ENCODE measurements around the gene QKI. TPM values are rescaled to one million over a fixed set of nuclear protein-coding genes. Genes with fewer than 3 reads are reported as not detected.

The QKI gene
- total and polyA plus RNA-seq, 10 of the 15 experiments (the other 5 are each of a cell fraction or from before 2014, with no cell fraction given), result 4.7 to 72.5 (median 38.9) TPM

GRCh38 chr6:163439997-163440396, 25.5 kb downstream of the QKI start:
- peaks cover 75% of the 10 kb centered on the region for H3K79me2 ChIP-seq (ENCODE audit: control insufficient read depth, insufficient read depth, low read length)
- no peaks in the 10 kb centered on the region for H4K20me1 ChIP-seq (ENCODE audit: control insufficient read depth, insufficient read depth)
- TF ChIP-seq ZNF207 (IDR thresholded peaks at IDR 0.05; ENCODE audit: borderline replicate concordance) (no peak), ZSCAN29 (IDR thresholded peaks at IDR 0.05) (no peak), NR2C2 (IDR thresholded peaks at IDR 0.05; ENCODE audit: borderline replicate concordance, control insufficient read depth, insufficient read length, low read depth) (no peak), ZNF592 (IDR thresholded peaks at IDR 0.05) (no peak), DPF2 (IDR thresholded peaks at IDR 0.05) (no peak)
- H3K27me3 ChIP-seq (replicated peaks in 1 of 2; ENCODE audit: control insufficient read depth in 2 of 2, insufficient read depth in 2 of 2, low read length in 1 of 2), result no peaks in the 10 kb centered on the region
- BruUV-seq (replicated peaks), result no TSS peak
- in situ Hi-C loops (cut with MboI), result no loop called here
- peaks cover 5% of the 10 kb centered on the region; the same call in 1 of the 2 replicates for H3K4me1 ChIP-seq (ENCODE audit: control insufficient read depth, insufficient read depth, low read length)
- ChIA-PET POLR2A (interaction anchor here (0.7 kb wide), 1 partner anchor 85 kb away, joined by 5 read pairs; no protein-coding TSS in a partner anchor), CTCF (interaction anchor here (1.5 to 1.6 kb wide), 2 partner anchors 9 to 114 kb away, joined by 4 to 7 read pairs; no protein-coding TSS in a partner anchor), SMC1A (ENCODE audit: uncharacterized antibody, unreplicated experiment) (interaction anchor here (0.9 to 6.4 kb wide), 5 partner anchors 9 to 21 kb away, joined by 3 to 34 read pairs (median 6); no protein-coding TSS in a partner anchor), RAD21 (ENCODE audit: unreplicated experiment) (no interaction called here)
- ATAC-seq (no peak), FAIRE-seq (no peak), DNase-seq (ENCODE audit: low read depth, low spot score) (no peak)
- intact Hi-C loops (cut with micrococcal nuclease; ENCODE audit: unreplicated experiment), result no loop called here
- peaks cover 0 to 2% of the 10 kb centered on the region in 2 experiments; a peak in 1 of 4 replicates for H3K36me3 ChIP-seq (ENCODE audit: control insufficient read depth in 2 of 2, insufficient read depth in 2 of 2, low read length in 1 of 2)
- H3K27ac ChIP-seq (ENCODE audit: control insufficient read depth, insufficient read depth), result no peak overlapping the region
- no peak overlapping the region for H3K4me2 ChIP-seq (ENCODE audit: control insufficient read depth, insufficient read depth)
- H3K9ac ChIP-seq (ENCODE audit: control insufficient read depth, insufficient read depth, low read length), result no peak overlapping the region
- H2AFZ ChIP-seq (ENCODE audit: control insufficient read depth, low read depth, low read length), result no peak overlapping the region
- peaks cover under 1% of the 10 kb centered on the region for H3K9me3 ChIP-seq (replicated peaks; ENCODE audit: control insufficient read depth, insufficient read depth, low read length)
- no peak overlapping the region for H3K4me3 ChIP-seq
